H9 (cell line): ENCODE data around the gene AHCY. TPM values are rescaled to one million over a fixed set of nuclear protein-coding genes. Genes with fewer than 3 reads are reported as not detected.
"Not testable (repeated sequence)": the region's sequence is repeated elsewhere in the genome, so short reads cannot be mapped to it uniquely, and the experiment has no call there.

Source experiments
- DNase-seq: peaks from one replicate; pipeline ENCODE4 v3.0.0-alpha.2; 2017
- H2AFZ ChIP-seq: one replicate; pipeline ENCODE4 v1.6.1; 2013; ENCODE audit warnings: mild to moderate bottlenecking, low read length, control low read depth, moderate library complexity
- H2AK5ac ChIP-seq: 2 replicates; pipeline ENCODE4 v1.6.1; 2013; ENCODE audit warnings: low read length, control low read depth, mixed read lengths; ENCODE audit not compliant: insufficient read length
- H2BK120ac ChIP-seq: one replicate; pipeline ENCODE4 v1.6.1; 2013; ENCODE audit warnings: low read depth, mild to moderate bottlenecking, low read length, control low read depth, inconsistent platforms; ENCODE audit not compliant: poor library complexity, severe bottlenecking
- H2BK12ac ChIP-seq: 2 replicates; pipeline ENCODE4 v1.6.1; 2013; ENCODE audit warnings: low read length, control low read depth, mixed read lengths, low read depth; ENCODE audit not compliant: insufficient read length
- H2BK15ac ChIP-seq: 2 replicates; pipeline ENCODE4 v1.6.1; 2013; ENCODE audit warnings: low read depth, low read length, control low read depth
- H2BK20ac ChIP-seq: one replicate; pipeline ENCODE4 v1.6.1; 2013; ENCODE audit warnings: low read depth, mild to moderate bottlenecking, low read length, control low read depth, inconsistent platforms; ENCODE audit not compliant: poor library complexity, severe bottlenecking
- H2BK5ac ChIP-seq: 2 replicates; pipeline ENCODE4 v1.6.1; 2013; ENCODE audit warnings: low read length, control low read depth, mixed read lengths; ENCODE audit not compliant: insufficient read length
- H3K14ac ChIP-seq: 2 replicates; pipeline ENCODE4 v1.6.1; 2013; ENCODE audit warnings: low read length, control low read depth; ENCODE audit not compliant: insufficient read depth
- H3K18ac ChIP-seq: 2 replicates; pipeline ENCODE4 v1.6.1; 2013; ENCODE audit warnings: low read depth, mild to moderate bottlenecking, mixed read lengths, low read length, control low read depth; ENCODE audit not compliant: insufficient read length
- H3K23ac ChIP-seq: 2 replicates; pipeline ENCODE4 v1.6.1; 2013; ENCODE audit warnings: low read length, control low read depth, mixed read lengths, low read depth; ENCODE audit not compliant: insufficient read length
- H3K23me2 ChIP-seq: 2 replicates; pipeline ENCODE4 v1.6.1; 2013; ENCODE audit warnings: low read depth, mild to moderate bottlenecking, mixed read lengths, low read length, control low read depth; ENCODE audit not compliant: insufficient read length, poor library complexity, severe bottlenecking
- H3K27ac ChIP-seq: 2 replicates; pipeline ENCODE4 v1.5.1; 2013; ENCODE audit warnings: low read length, control low read depth, mixed read lengths, low read depth; ENCODE audit not compliant: insufficient read length
- H3K27me3 ChIP-seq: 2 replicates; pipeline ENCODE4 v1.6.1; 2013; ENCODE audit warnings: low read length, control low read depth, inconsistent platforms; ENCODE audit not compliant: insufficient read depth
- H3K4ac ChIP-seq: 2 replicates; pipeline ENCODE4 v1.6.1; 2013; ENCODE audit warnings: low read depth, mild to moderate bottlenecking, control low read depth, inconsistent platforms, low read length, moderate library complexity
- H3K4me1 ChIP-seq: 2 replicates; pipeline ENCODE4 v1.6.1; 2013; ENCODE audit warnings: low read length, control low read depth, inconsistent platforms; ENCODE audit not compliant: insufficient read depth
- H3K4me2 ChIP-seq: 2 replicates; pipeline ENCODE4 v1.6.1; 2013; ENCODE audit warnings: low read length, control low read depth, mixed read lengths; ENCODE audit not compliant: insufficient read length, insufficient read depth
- H3K56ac ChIP-seq: 2 replicates; pipeline ENCODE4 v1.6.1; 2013; ENCODE audit warnings: low read depth, mild to moderate bottlenecking, mixed read lengths, low read length, control low read depth; ENCODE audit not compliant: insufficient read length
- H3K79me1 ChIP-seq: 2 replicates; pipeline ENCODE4 v1.6.1; 2013; ENCODE audit warnings: low read depth, mild to moderate bottlenecking, moderate library complexity, low read length, control low read depth, inconsistent platforms; ENCODE audit not compliant: insufficient read depth, poor library complexity, severe bottlenecking
- H3K79me2 ChIP-seq: 2 replicates; pipeline ENCODE4 v1.6.1; 2013; ENCODE audit warnings: low read length, control low read depth, inconsistent platforms; ENCODE audit not compliant: insufficient read depth
- H3K9ac ChIP-seq: 2 replicates; pipeline ENCODE4 v1.6.1; 2013; ENCODE audit warnings: low read length, control low read depth, mixed read lengths; ENCODE audit not compliant: insufficient read length; ENCODE audit errors: extremely low read depth
- H3K9me3 ChIP-seq: one replicate; pipeline ENCODE4 v1.6.1; 2013; ENCODE audit warnings: low read depth, low read length, inconsistent platforms; ENCODE audit not compliant: control insufficient read depth
- H3T11ph ChIP-seq: one replicate; pipeline ENCODE4 v1.6.1; 2013; ENCODE audit warnings: mild to moderate bottlenecking, low read length, control low read depth, inconsistent platforms
- H4K20me1 ChIP-seq: one replicate; pipeline ENCODE4 v1.6.1; 2013; ENCODE audit not compliant: control insufficient read depth, insufficient read length, insufficient read depth
- H4K5ac ChIP-seq: 2 replicates; pipeline ENCODE4 v1.6.1; 2013; ENCODE audit warnings: low read depth, mild to moderate bottlenecking, mixed read lengths, low read length, control low read depth; ENCODE audit not compliant: insufficient read length
- H4K8ac ChIP-seq: replicated peaks from 2 replicates; pipeline ENCODE4 v1.6.1; 2013; ENCODE audit warnings: low read length, control low read depth, mixed read lengths, low read depth; ENCODE audit not compliant: insufficient read length
- H4K91ac ChIP-seq: 2 replicates; pipeline ENCODE4 v1.6.1; 2013; ENCODE audit warnings: low read depth, mild to moderate bottlenecking, moderate library complexity, mixed read lengths, low read length, control low read depth; ENCODE audit not compliant: insufficient read length
- H3K27ac Mint-ChIP-seq, 3 experiments: 2 replicates in 2 of 3; 3 replicates in 1 of 3; pipeline ENCODE4 v1.8.0; 2020 to 2021; ENCODE audit warnings: mixed read lengths in 3 of 3, mild to moderate bottlenecking in 1 of 3, moderate library complexity in 1 of 3
- H3K27me3 Mint-ChIP-seq: 2 replicates; pipeline ENCODE4 v1.8.0; 2021; ENCODE audit warnings: low read depth, mild to moderate bottlenecking, moderate library complexity, mixed read lengths
- H3K36me3 Mint-ChIP-seq, 3 experiments: 2 replicates in 2 of 3; 3 replicates in 1 of 3; pipeline ENCODE4 v1.8.0; 2020 to 2021; ENCODE audit warnings: low read depth in 3 of 3, mixed read lengths in 3 of 3; ENCODE audit not compliant: insufficient read depth in 1 of 3
- H3K4me1 Mint-ChIP-seq, 2 experiments: 2 replicates each; pipeline ENCODE4 v1.8.0; 2020; ENCODE audit warnings: mixed read lengths in 2 of 2
- H3K4me3 Mint-ChIP-seq, 2 experiments: 2 replicates in 1 of 2; 3 replicates in 1 of 2; pipeline ENCODE4 v1.8.0; 2020 to 2021; ENCODE audit warnings: mild to moderate bottlenecking in 2 of 2, mixed read lengths in 2 of 2, moderate library complexity in 1 of 2
- H3K9me3 Mint-ChIP-seq, 2 experiments: 2 replicates in 1 of 2; 3 replicates in 1 of 2; pipeline ENCODE4 v1.8.0; 2020; ENCODE audit warnings: mild to moderate bottlenecking in 2 of 2, mixed read lengths in 2 of 2, moderate library complexity in 1 of 2
- WGBS: extraction: QIAGEN DNeasy Blood & Tissue Kit; methylation state at CpG from one replicate; pipeline ENCODE4 v1.1.7; 2013; ENCODE audit warnings: missing lambda C conversion rate, low lambda C conversion rate, mixed read lengths; ENCODE audit not compliant: insufficient read length; ENCODE audit errors: extremely low coverage; 5-methylcytosine and 5-hydroxymethylcytosine counted together
- total RNA-seq: library from RNA; stranded (reverse); gene quantifications from 2 replicates; pipeline ENCODE4 v1.2.1, GENCODE V29; 2021
- TF ChIP-seq, protein P1 (sequence below): fragments of 200-600 bp; sonication (generic); conservative IDR thresholded peaks from 3 replicates; pipeline ENCODE4 v1.8.0; 2021; ENCODE audit warnings: antibody characterized with exemption, mild to moderate bottlenecking

The AHCY gene
- total RNA-seq, 1 experiment from 2014 or later, result 461 TPM

DNA sequence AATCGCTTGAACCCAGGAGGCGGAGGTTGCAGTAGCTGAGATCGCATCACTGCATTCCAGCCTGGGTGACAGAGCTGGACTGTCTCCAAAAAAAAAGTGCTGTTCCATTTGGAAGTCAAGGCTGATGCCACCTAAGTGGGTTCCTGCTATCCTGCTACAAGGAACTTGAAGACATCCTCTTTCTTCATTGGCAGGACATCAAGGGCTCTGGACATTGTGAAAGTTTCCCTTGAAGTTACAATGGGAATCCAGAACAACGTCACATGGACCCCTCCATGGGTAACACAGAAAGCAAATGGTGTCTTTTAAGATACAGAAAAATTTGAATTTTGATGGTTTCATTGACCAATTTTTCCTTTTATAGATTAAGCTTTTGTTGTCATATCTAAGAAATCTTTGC lies 44.4 kb upstream of the AHCY start:
- H3K56ac ChIP-seq, result no peak overlapping the region
- no peak overlapping the region for H4K91ac ChIP-seq
- H2BK15ac ChIP-seq, result no peak overlapping the region
- H3K79me2 ChIP-seq, result no peaks in the 10 kb centered on the region
- no CpG with 5 or more reads among the region's 4 CpGs for WGBS
- no peaks in the 10 kb centered on the region for H3K23me2 ChIP-seq
- Mint-ChIP-seq H3K4me3 (no peak overlapping the region), H3K9me3 (no peaks in the 10 kb centered on the region), H3K36me3 (no peaks in the 10 kb centered on the region), H3K27me3 (no peaks in the 10 kb centered on the region; the same call in 1 of the 2 replicates), H3K27ac (no peak overlapping the region), H3K4me1 (peaks cover 14 to 20% of the 10 kb centered on the region in 2 experiments)
- H2BK120ac ChIP-seq, result no peak overlapping the region
- H4K5ac ChIP-seq, result no peak overlapping the region
- DNase-seq, result no peak
- TF ChIP-seq, protein P1, sequence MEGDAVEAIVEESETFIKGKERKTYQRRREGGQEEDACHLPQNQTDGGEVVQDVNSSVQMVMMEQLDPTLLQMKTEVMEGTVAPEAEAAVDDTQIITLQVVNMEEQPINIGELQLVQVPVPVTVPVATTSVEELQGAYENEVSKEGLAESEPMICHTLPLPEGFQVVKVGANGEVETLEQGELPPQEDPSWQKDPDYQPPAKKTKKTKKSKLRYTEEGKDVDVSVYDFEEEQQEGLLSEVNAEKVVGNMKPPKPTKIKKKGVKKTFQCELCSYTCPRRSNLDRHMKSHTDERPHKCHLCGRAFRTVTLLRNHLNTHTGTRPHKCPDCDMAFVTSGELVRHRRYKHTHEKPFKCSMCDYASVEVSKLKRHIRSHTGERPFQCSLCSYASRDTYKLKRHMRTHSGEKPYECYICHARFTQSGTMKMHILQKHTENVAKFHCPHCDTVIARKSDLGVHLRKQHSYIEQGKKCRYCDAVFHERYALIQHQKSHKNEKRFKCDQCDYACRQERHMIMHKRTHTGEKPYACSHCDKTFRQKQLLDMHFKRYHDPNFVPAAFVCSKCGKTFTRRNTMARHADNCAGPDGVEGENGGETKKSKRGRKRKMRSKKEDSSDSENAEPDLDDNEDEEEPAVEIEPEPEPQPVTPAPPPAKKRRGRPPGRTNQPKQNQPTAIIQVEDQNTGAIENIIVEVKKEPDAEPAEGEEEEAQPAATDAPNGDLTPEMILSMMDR, result no peak
- no peak overlapping the region for H2AK5ac ChIP-seq
- no peak overlapping the region for H3K27ac ChIP-seq
- H3K4me2 ChIP-seq, result no peak overlapping the region
- H3K18ac ChIP-seq, result no peak overlapping the region
- H4K20me1 ChIP-seq, result no peaks in the 10 kb centered on the region
- H4K8ac ChIP-seq, result no peak overlapping the region
- no peak overlapping the region for H2AFZ ChIP-seq
- no peak overlapping the region for H2BK12ac ChIP-seq
- H3K9ac ChIP-seq, result no peak overlapping the region
- no peak overlapping the region for H2BK20ac ChIP-seq
- no peak overlapping the region for H3K23ac ChIP-seq
- H3K79me1 ChIP-seq, result no peaks in the 10 kb centered on the region
- H3K9me3 ChIP-seq, result no peaks in the 10 kb centered on the region
- no peak overlapping the region for H3K4ac ChIP-seq
- H3K27me3 ChIP-seq, result no peaks in the 10 kb centered on the region
- H3K14ac ChIP-seq, result no peak overlapping the region
- no peak overlapping the region for H3T11ph ChIP-seq
- H2BK5ac ChIP-seq, result no peak overlapping the region
- no peaks in the 10 kb centered on the region for H3K4me1 ChIP-seq

DNA sequence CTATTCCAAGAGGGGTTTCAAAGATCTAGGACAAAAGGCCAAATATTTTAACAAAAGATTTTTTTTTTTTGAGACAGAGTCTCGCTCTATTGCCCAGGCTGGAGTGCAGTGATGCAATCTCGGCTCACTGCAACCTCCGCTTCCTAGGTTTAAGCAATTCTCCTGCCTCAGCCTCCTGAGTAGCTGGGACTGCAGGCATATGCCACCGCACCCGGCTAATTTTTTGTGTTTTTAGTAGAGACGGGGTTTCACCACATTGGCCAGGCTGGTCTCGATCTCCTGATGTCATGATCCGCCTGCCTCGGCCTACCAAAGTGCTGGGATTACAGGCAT lies 43.3 kb upstream of the AHCY start:
- no CpG with 5 or more reads among the region's 9 CpGs for WGBS
- not testable (repeated sequence) for H3K4me2 ChIP-seq, H3K4ac ChIP-seq, H3K9me3 Mint-ChIP-seq, H4K8ac ChIP-seq, H2BK120ac ChIP-seq, H3K36me3 Mint-ChIP-seq, H4K20me1 ChIP-seq, H3K79me1 ChIP-seq, H4K5ac ChIP-seq, H3K27ac ChIP-seq, H2BK15ac ChIP-seq, H2BK20ac ChIP-seq, H3K18ac ChIP-seq, DNase-seq, H3K23me2 ChIP-seq, H3K4me1 ChIP-seq, H3K56ac ChIP-seq, H3K27ac Mint-ChIP-seq, H2AFZ ChIP-seq, H3T11ph ChIP-seq, H3K9me3 ChIP-seq, H4K91ac ChIP-seq, H2BK12ac ChIP-seq, H2BK5ac ChIP-seq, H3K23ac ChIP-seq, H2AK5ac ChIP-seq, H3K79me2 ChIP-seq, H3K27me3 Mint-ChIP-seq, H3K9ac ChIP-seq, H3K14ac ChIP-seq, H3K4me3 Mint-ChIP-seq, H3K27me3 ChIP-seq
- H3K4me1 Mint-ChIP-seq, result peaks cover 14 to 20% of the 10 kb centered on the region in 2 experiments
